Nephron progenitor cell (in vitro differentiated cells): Measurements from ENCODE around the gene RBM23.
"Not testable (repeated sequence)": the region's sequence is repeated elsewhere in the genome, so short reads cannot be mapped to it uniquely, and the experiment has no call there.

ENCODE experiments used
- DNase-seq: peaks from one replicate; pipeline ENCODE4 v3.0.0; 2021
- H3K27ac Mint-ChIP-seq: 2 replicates; pipeline ENCODE4 v1.8.0; 2021; ENCODE audit warnings: mild to moderate bottlenecking, moderate library complexity, mixed read lengths
- H3K27me3 Mint-ChIP-seq: 2 replicates; pipeline ENCODE4 v1.8.0; 2021; ENCODE audit warnings: mild to moderate bottlenecking, low read depth, mixed read lengths; ENCODE audit not compliant: poor library complexity
- H3K36me3 Mint-ChIP-seq: 2 replicates; pipeline ENCODE4 v1.8.0; 2021; ENCODE audit warnings: low read depth, mixed read lengths
- H3K4me1 Mint-ChIP-seq: 2 replicates; pipeline ENCODE4 v1.8.0; 2021; ENCODE audit warnings: mixed read lengths
- H3K4me3 Mint-ChIP-seq: 2 replicates; pipeline ENCODE4 v1.8.0; 2021; ENCODE audit warnings: mild to moderate bottlenecking, moderate library complexity, mixed read lengths
- H3K9me3 Mint-ChIP-seq: 2 replicates; pipeline ENCODE4 v1.8.0; 2021; ENCODE audit warnings: mild to moderate bottlenecking, moderate library complexity, mixed read lengths
- CTCF ChIP-seq: fragments of 200-600 bp; sonication (generic); IDR thresholded peaks from 2 replicates; pipeline ENCODE4 v1.5.0; 2021; ENCODE audit warnings: antibody characterized with exemption

The RBM23 gene

GRCh38 chr14:22861651-22862050, 57.3 kb downstream of the RBM23 start:
- Mint-ChIP-seq H3K4me3 (no peak overlapping the region), H3K27ac (no peak overlapping the region), H3K9me3 (peaks cover 4% of the 10 kb centered on the region), H3K27me3 (peaks cover 3% of the 10 kb centered on the region), H3K36me3 (no peaks in the 10 kb centered on the region), H3K4me1 (no peaks in the 10 kb centered on the region)
- no peak for TF ChIP-seq CTCF
- no peak for DNase-seq

- not testable (repeated sequence) for DNase-seq, H3K4me3 Mint-ChIP-seq, H3K27ac Mint-ChIP-seq, H3K36me3 Mint-ChIP-seq, H3K9me3 Mint-ChIP-seq, H3K27me3 Mint-ChIP-seq, H3K4me1 Mint-ChIP-seq
Measured at GRCh38 chr14:22860377-22860776, 58.6 kb downstream of the RBM23 start.

- Mint-ChIP-seq H3K4me3 (no peak overlapping the region), H3K27ac (no peak overlapping the region), H3K27me3 (peaks cover 3% of the 10 kb centered on the region), H3K9me3 (peaks cover 4% of the 10 kb centered on the region), H3K4me1 (peaks cover 9% of the 10 kb centered on the region), H3K36me3 (no peaks in the 10 kb centered on the region)
- no peak for DNase-seq
- no peak for TF ChIP-seq CTCF
Measured at GRCh38 chr14:22856428-22856827, 62.5 kb downstream of the RBM23 start.

- H3K4me3 Mint-ChIP-seq, result no peak overlapping the region
- peaks cover 9% of the 10 kb centered on the region for H3K4me1 Mint-ChIP-seq
- H3K36me3 Mint-ChIP-seq, result no peaks in the 10 kb centered on the region
- TF ChIP-seq CTCF, result no peak
- H3K27me3 Mint-ChIP-seq, result no peaks in the 10 kb centered on the region
- no peak overlapping the region for H3K27ac Mint-ChIP-seq
- no peak for DNase-seq
- H3K9me3 Mint-ChIP-seq, result peaks cover 4% of the 10 kb centered on the region
Measured at GRCh38 chr14:22854963-22855724, 63.8 kb downstream of the RBM23 start.

- H3K4me1 Mint-ChIP-seq, result peaks cover 17% of the 10 kb centered on the region
- H3K36me3 Mint-ChIP-seq, H3K4me3 Mint-ChIP-seq, DNase-seq, H3K27ac Mint-ChIP-seq, H3K27me3 Mint-ChIP-seq, H3K9me3 Mint-ChIP-seq: not testable (repeated sequence)
Measured at GRCh38 chr14:22854296-22854695, 64.7 kb downstream of the RBM23 start.

- no peaks in the 10 kb centered on the region for H3K27me3 Mint-ChIP-seq
- peaks cover 28% of the 10 kb centered on the region for H3K4me1 Mint-ChIP-seq
- peak overlapping the region; percentile 79 for H3K4me3 Mint-ChIP-seq
- peaks cover 4% of the 10 kb centered on the region for H3K9me3 Mint-ChIP-seq
- peak; percentile 95 for DNase-seq
- H3K36me3 Mint-ChIP-seq, result no peaks in the 10 kb centered on the region
- H3K27ac Mint-ChIP-seq, result peak overlapping the region; percentile 88
- peak; percentile 93 for TF ChIP-seq CTCF
Measured at GRCh38 chr14:22852940-22853767, 65.8 kb downstream of the RBM23 start.
